ENCODE measurements around the gene ADCY5. TPM values are rescaled to one million over a fixed set of nuclear protein-coding genes. Genes with fewer than 3 reads are reported as not detected.

The ADCY5 gene
- total RNA-seq, 6 experiments from 2014 or later = 0.09 to 0.95 (median 0.19) TPM

DNA sequence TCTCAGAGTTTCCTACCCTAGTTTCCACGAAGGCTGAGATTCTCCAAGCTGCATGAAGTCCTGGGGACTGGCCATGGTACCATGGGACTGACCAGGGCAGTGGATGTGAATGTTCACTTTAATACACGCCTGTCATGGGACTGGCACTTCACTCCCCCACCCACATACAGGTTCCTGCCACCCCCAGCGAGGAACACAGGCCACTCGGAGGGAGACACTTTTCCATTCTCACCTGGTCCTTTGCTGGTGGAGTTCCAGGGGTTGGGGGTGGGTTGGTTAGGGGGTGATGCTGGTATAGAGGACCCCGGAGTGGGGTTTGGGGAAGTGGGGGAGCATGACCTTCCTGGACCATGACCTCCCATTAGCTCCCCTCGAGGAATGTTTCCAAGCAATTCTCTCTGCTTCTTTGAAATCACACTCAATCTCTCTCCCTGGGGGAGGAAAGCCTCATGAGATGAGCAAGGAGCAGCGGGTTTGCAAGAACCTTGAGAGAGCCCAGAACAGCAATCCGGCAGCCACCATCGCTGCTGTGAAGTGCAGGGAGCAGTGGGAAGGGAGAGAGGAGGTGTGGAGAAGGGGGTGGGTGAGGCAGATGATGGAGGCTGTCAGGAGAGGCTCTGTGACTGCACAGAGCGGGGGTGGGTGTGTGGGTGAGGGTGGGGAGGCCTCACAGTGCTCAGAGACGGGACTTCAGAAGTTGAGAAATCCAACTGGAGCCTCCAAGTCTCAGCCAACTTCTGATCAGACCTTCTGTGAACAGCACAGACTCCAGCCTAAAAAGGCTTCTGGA is 69.7 kb downstream of the ADCY5 start:
- Mint-ChIP-seq H3K4me3 (no peak overlapping the region), H3K4me1 (ENCODE audit: low read depth) (peaks cover 18% of the 10 kb centered on the region), H3K27ac (no peak overlapping the region), H3K9me3 (no peaks in the 10 kb centered on the region), H3K36me3 (ENCODE audit: low read depth) (no peaks in the 10 kb centered on the region), H3K27me3 (ENCODE audit: insufficient read depth) (peaks cover 43% of the 10 kb centered on the region)
- TF ChIP-seq, protein P1, sequence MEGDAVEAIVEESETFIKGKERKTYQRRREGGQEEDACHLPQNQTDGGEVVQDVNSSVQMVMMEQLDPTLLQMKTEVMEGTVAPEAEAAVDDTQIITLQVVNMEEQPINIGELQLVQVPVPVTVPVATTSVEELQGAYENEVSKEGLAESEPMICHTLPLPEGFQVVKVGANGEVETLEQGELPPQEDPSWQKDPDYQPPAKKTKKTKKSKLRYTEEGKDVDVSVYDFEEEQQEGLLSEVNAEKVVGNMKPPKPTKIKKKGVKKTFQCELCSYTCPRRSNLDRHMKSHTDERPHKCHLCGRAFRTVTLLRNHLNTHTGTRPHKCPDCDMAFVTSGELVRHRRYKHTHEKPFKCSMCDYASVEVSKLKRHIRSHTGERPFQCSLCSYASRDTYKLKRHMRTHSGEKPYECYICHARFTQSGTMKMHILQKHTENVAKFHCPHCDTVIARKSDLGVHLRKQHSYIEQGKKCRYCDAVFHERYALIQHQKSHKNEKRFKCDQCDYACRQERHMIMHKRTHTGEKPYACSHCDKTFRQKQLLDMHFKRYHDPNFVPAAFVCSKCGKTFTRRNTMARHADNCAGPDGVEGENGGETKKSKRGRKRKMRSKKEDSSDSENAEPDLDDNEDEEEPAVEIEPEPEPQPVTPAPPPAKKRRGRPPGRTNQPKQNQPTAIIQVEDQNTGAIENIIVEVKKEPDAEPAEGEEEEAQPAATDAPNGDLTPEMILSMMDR (IDR thresholded peaks at IDR 0.05) = no peak
- no peak for DNase-seq

DNA sequence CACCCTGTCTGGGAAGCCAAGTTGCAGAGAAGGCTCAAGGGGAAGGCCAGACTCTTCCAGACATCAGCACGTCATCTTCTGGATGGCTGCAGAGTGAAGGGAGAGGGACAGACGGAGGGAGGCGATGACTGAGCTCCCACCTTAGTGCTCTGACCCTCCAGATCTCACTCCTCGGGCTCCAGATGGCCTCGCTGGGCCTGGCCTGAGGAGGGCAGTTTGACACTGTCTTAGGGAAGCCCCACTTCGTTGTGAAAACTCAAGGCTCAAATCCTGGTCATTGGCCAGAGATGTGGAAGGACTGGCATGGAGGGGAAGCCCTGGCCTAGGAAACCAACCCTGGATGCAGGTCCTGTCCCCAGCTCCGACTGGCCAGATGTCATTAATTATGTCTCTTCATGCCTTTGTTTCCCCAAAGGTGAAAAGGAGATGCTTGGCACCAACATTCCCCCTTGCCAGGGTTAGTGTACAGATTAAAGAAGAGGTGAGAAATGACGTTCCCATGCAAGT is 70.4 kb downstream of the ADCY5 start:
- Mint-ChIP-seq H3K4me3 (no peak overlapping the region), H3K27me3 (ENCODE audit: insufficient read depth) (peaks cover 45% of the 10 kb centered on the region), H3K27ac (no peak overlapping the region), H3K4me1 (ENCODE audit: low read depth) (peaks cover 13% of the 10 kb centered on the region), H3K36me3 (ENCODE audit: low read depth) (no peaks in the 10 kb centered on the region), H3K9me3 (no peaks in the 10 kb centered on the region)
- no peak for DNase-seq
- TF ChIP-seq, protein P1 (IDR thresholded peaks at IDR 0.05) = no peak

GRCh38 chr3:123377243-123377740 is 71.6 kb downstream of the ADCY5 start:
- no peak overlapping the region for H3K4me3 Mint-ChIP-seq
- no peaks in the 10 kb centered on the region for H3K36me3 Mint-ChIP-seq (ENCODE audit: low read depth)
- H3K27ac Mint-ChIP-seq = no peak overlapping the region

GRCh38 chr3:123376451-123377242 is 72.2 kb downstream of the ADCY5 start:
- Mint-ChIP-seq H3K27me3 (ENCODE audit: insufficient read depth) (peaks cover 49% of the 10 kb centered on the region), H3K36me3 (ENCODE audit: low read depth) (no peaks in the 10 kb centered on the region), H3K4me1 (ENCODE audit: low read depth) (no peaks in the 10 kb centered on the region), H3K4me3 (no peak overlapping the region), H3K27ac (no peak overlapping the region), H3K9me3 (no peaks in the 10 kb centered on the region)
- TF ChIP-seq, protein P1 (IDR thresholded peaks at IDR 0.05) = no peak
- DNase-seq = no peak

More at GRCh38 chr3:123377243-123377740, 71.6 kb downstream of the ADCY5 start:
- H3K4me1 Mint-ChIP-seq (ENCODE audit: low read depth) = 0 out of 2 replicates have a peak, but pooled peaks cover under 1% of the 10 kb centered on the region
- DNase-seq = no peak
- peaks cover 48% of the 10 kb centered on the region for H3K27me3 Mint-ChIP-seq (ENCODE audit: insufficient read depth)
- no peaks in the 10 kb centered on the region for H3K9me3 Mint-ChIP-seq
- TF ChIP-seq, protein P1 (IDR thresholded peaks at IDR 0.05) = no peak

- TF ChIP-seq, protein P1 (IDR thresholded peaks at IDR 0.05) = 0 out of 2 replicates have a peak, but pooled peaks have one; percentile 18
- Mint-ChIP-seq H3K36me3 (ENCODE audit: low read depth) (no peaks in the 10 kb centered on the region), H3K27me3 (ENCODE audit: insufficient read depth) (peaks cover 47% of the 10 kb centered on the region), H3K27ac (no peak overlapping the region), H3K4me1 (ENCODE audit: low read depth) (no peaks in the 10 kb centered on the region), H3K4me3 (no peak overlapping the region), H3K9me3 (no peaks in the 10 kb centered on the region)
- no peak for DNase-seq
These were observed 73.6 kb downstream of the ADCY5 start for GRCh38 chr3:123375014-123375940.

Data from HFFc6 (cell line).